ENCODE results near the gene CHCHD6.
A peak's percentile ranks its signal among the peaks of the same experiment; 100 is the strongest.

The CHCHD6 gene

GRCh38 chr3:126957776-126958637 is 254.0 kb downstream of the CHCHD6 start:
- DNase-seq (ENCODE audit: low spot score): no peak

GRCh38 chr3:126958638-126959085 is 254.6 kb downstream of the CHCHD6 start:
- no peak for DNase-seq (ENCODE audit: low spot score)

GRCh38 chr3:126959136-126959920 is 255.3 kb downstream of the CHCHD6 start:
- DNase-seq (ENCODE audit: low spot score): no peak

DNA sequence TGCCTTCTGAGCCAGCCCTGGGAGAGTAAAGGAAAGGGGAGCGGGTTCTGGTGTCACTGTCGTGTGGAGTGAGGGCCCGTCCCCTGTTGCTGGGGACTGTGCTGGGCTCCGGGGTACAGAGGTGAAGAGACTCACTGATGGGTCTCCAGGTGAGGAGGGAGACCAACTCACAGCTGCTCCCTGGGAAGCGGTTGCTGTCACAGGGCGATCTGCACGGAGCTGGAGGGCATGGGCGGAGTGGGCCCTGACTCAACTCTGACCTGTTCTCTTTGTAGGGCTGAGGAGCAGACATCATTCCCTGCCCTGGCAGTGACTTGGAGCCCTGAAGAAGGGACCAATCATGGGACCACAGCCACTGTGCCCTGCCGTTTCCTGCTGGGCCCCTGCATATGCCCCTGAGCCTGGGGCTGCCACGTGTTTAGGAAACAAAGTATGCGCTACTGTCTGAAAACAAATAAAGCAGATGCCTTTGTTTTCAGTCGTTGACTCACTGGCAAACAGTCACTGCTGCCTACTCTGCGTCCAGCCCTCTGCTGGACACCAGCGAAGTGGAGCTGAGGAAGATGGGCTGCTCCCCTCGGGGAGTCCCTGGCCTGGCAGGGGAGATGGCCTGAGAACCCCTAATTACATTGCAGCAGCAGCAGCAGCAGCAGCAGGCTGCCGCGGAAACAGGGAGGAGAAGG is 256.0 kb downstream of the CHCHD6 start:
- DNase-seq (ENCODE audit: low spot score): no peak

DNA sequence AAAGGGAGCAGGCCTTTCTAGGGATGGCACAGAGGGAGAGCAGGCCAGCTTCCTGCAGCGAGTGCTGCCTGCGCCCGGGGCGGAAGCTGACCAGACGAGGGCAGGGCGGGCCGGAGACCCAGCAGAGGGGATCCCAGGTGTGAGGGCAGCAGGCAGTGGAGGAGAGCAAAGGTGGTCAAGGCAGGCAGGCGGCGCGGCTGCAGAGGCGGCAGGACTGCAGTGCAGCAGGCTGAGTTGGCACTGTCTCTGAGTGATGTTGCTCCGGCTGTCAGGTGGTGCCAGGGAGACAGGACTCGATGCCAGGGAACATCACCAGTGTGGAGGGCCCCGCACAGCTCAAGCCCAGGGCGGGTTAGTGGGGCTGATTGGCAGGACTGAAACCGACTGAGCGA is 256.6 kb downstream of the CHCHD6 start:
- DNase-seq (ENCODE audit: low spot score): no peak

GRCh38 chr3:126961191-126961790 is 257.3 kb downstream of the CHCHD6 start:
- no peak for DNase-seq (ENCODE audit: low spot score)

- DNase-seq (ENCODE audit: low spot score): no peak
Observed at GRCh38 chr3:126961791-126962461, 257.9 kb downstream of the CHCHD6 start.

DNA sequence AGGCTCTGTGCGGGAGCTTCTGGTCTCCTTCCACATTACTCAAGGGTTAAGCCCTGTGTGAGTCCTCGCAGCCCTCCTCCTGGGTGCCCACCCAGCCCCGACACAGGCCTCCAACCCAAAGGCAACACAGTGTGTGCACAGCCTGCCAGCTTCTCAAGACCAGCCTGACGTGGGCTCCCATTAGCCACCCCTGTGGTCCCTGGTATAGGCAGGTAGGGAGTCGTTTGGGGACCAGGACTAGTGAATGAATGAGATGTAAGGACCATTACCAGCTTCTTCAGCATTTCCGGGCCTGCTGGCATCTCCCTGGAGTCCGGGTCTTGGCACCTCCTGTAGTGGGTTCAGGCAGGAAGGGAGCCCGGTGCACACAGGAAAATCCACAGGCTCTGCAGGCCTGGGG is 258.7 kb downstream of the CHCHD6 start:
- DNase-seq (ENCODE audit: low spot score): no peak

- DNase-seq (ENCODE audit: low spot score): no peak
Observed at GRCh38 chr3:126963261-126964190, 259.5 kb downstream of the CHCHD6 start.

- DNase-seq (ENCODE audit: low spot score): no peak
Observed at GRCh38 chr3:126964261-126964660, 260.2 kb downstream of the CHCHD6 start.

GRCh38 chr3:126964950-126965349 is 260.9 kb downstream of the CHCHD6 start:
- DNase-seq (ENCODE audit: low spot score): no peak

GRCh38 chr3:126965526-126966080 is 261.6 kb downstream of the CHCHD6 start:
- no peak for DNase-seq (ENCODE audit: low spot score)

- DNase-seq (ENCODE audit: low spot score): no peak
Observed at GRCh38 chr3:126967386-126967785, 263.3 kb downstream of the CHCHD6 start.

- no peak for DNase-seq (ENCODE audit: low spot score)
Observed at GRCh38 chr3:126968391-126969390, 264.7 kb downstream of the CHCHD6 start.

DNA sequence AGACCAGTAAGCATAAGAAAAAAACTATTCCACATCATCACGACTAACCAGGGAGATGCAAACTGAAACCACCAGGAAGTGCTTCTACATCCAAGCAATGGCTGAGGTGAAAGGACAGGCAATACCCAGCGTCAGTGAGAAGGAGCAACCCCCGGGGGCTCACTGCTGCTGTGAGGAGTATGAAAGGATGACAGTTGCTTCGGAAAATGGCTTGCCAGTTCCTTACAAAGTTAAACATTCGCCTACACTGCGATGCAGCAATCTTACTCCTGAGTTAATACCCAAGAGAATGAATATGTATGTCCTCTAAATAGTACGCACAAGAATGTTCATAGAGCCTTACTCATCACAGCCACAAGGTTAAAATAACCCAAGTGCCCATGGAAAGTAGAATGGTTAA is 265.5 kb downstream of the CHCHD6 start:
- no peak for DNase-seq (ENCODE audit: low spot score)

GRCh38 chr3:126970101-126970500 is 266.1 kb downstream of the CHCHD6 start:
- no peak for DNase-seq (ENCODE audit: low spot score)

DNA sequence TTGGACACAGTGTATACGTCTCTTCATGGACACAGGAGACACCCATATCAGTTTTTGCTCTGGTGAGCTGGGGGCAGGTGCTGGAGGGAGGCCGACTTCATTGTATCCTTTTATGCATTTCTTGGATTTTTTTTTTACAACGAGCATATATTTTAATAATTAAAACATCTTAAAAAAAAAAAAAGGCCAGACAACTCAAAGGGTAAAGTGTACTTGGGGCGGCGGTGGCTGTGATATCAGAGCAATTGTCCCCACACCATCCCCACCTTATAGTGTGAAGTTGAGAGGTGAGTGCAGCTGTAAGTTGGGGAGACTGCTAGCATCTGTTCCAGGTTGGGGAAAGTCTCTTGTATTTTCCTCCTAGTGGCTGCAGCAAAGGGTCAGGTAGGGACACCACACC is 266.9 kb downstream of the CHCHD6 start:
- no peak for DNase-seq (ENCODE audit: low spot score)

GRCh38 chr3:126971891-126972351 is 267.9 kb downstream of the CHCHD6 start:
- DNase-seq (ENCODE audit: low spot score): peak; percentile 63
